ENCODE data around the gene DTD1. TPM values are rescaled to one million over a fixed set of nuclear protein-coding genes. Genes with fewer than 3 reads are reported as not detected.

The DTD1 gene
- total RNA-seq, 4 donors from 2014 or later, result 6.0 to 18.8 (median 10.2) TPM

DNA sequence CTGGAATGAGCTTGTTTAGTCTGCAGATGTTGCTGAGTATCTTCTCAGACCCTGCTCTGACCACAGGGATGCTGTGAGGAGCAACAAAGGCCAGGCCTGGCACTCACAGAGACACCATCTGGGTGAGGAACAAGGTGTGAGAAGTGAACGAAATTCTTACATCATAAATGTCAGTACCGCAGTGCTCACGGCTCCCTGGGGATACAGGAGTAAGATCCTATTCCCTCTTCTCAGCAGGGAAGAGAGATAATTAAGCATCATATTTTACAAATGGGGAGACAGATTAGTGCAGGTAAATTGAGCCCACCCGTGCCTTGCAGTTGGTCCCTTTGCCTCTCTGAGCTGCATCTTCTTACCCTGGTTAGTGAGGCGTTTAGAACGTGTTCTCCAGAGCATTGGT, 106.2 kb downstream of the DTD1 start:
- Histone ChIP-seq H3K4me3 (no peak overlapping the region), H3K9me3 (no peaks in the 10 kb centered on the region), H3K36me3 (no peaks in the 10 kb centered on the region), H3K27me3 (no peaks in the 10 kb centered on the region), H3K27ac (no peak overlapping the region), H3K4me1 (no peaks in the 10 kb centered on the region)
- DNase-seq, result no peak
- TF ChIP-seq, protein P1, sequence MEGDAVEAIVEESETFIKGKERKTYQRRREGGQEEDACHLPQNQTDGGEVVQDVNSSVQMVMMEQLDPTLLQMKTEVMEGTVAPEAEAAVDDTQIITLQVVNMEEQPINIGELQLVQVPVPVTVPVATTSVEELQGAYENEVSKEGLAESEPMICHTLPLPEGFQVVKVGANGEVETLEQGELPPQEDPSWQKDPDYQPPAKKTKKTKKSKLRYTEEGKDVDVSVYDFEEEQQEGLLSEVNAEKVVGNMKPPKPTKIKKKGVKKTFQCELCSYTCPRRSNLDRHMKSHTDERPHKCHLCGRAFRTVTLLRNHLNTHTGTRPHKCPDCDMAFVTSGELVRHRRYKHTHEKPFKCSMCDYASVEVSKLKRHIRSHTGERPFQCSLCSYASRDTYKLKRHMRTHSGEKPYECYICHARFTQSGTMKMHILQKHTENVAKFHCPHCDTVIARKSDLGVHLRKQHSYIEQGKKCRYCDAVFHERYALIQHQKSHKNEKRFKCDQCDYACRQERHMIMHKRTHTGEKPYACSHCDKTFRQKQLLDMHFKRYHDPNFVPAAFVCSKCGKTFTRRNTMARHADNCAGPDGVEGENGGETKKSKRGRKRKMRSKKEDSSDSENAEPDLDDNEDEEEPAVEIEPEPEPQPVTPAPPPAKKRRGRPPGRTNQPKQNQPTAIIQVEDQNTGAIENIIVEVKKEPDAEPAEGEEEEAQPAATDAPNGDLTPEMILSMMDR (IDR thresholded peaks at IDR 0.05), result no peak
- TF ChIP-seq POLR2A (IDR thresholded peaks at IDR 0.05), result no peak

DNA sequence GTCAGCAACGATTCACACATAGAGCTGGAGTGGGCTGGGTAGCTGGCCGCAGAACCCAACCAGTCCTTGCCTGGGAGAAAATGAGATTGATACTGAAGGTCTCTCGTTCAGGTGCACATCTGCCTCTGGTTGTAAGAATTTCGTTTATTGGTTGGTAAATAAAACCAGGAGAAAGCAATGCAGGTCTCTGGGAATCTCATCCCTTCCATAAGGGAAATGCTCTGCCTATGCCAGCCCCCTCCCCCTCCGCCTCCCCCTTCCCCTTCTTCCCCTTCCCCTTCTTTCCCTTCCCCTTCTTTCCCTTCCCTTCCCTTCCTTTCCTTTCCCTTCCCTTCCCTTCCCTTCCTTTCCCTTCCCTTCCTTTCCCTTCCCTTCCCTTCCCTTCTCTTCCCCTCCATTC, 107.3 kb downstream of the DTD1 start:
- Histone ChIP-seq H3K27ac (no peak overlapping the region), H3K4me3 (no peak overlapping the region), H3K27me3 (no peaks in the 10 kb centered on the region), H3K36me3 (no peaks in the 10 kb centered on the region), H3K4me1 (no peaks in the 10 kb centered on the region), H3K9me3 (no peaks in the 10 kb centered on the region)
- DNase-seq, result no peak
- TF ChIP-seq, protein P1 (IDR thresholded peaks at IDR 0.05), result no peak
- TF ChIP-seq POLR2A (IDR thresholded peaks at IDR 0.05), result no peak

DNA sequence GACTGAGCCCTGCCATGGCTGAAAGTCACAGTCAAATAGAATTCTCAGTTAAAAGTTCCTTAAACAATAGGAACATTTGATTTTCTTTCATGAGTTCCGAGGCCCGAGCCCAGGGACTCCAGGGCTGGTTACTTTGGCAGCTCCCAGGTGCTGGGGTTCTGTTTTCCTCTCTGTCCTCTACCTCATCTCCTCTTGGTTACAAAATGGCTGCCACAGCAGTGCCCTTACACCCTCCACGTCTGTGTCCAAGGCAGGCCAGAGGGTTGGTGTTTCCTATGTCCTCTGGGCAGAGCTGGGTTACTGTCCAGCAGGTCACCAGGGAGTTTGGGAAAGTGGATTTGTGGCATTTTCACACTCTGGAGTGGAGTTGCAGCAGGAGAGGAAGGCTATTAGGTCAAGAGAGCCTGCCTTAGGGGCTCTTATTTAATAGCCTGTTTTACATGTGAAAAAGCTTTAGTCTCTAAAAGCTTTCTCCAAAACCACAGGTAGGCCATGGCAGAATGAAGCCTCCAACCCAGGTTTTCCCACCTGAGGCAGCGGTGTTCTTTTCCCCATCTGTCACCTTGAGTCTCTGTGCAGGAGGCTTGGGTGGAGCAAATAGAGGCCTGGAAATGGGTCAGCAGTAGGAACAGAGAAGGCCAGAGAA, 111.0 kb downstream of the DTD1 start:
- DNase-seq, result no peak

DNA sequence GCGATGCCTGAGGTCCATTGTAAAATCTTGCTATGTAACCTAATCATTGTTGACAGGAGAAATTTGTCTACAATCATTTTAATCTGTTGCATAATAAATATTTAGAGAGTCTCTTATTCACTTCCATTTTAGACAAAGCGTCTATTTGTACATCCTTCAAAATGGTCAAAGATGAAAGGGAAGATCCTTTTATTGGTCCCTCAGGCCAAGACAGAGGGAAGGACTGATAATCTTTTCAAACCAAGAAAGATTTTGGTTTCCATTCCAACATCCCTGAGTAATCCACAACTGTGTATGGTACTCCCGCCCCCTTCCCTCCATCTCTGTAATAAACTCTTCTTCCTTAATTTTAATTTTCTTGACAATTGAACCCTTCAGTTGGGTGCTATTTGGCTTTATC, 114.1 kb downstream of the DTD1 start:
- TF ChIP-seq POLR2A (IDR thresholded peaks at IDR 0.05), result no peak
- TF ChIP-seq, protein P1 (IDR thresholded peaks at IDR 0.05), result no peak
- Histone ChIP-seq H3K27ac (no peak overlapping the region), H3K4me1 (no peaks in the 10 kb centered on the region), H3K4me3 (no peak overlapping the region), H3K27me3 (no peaks in the 10 kb centered on the region), H3K36me3 (no peaks in the 10 kb centered on the region), H3K9me3 (no peaks in the 10 kb centered on the region)
- no peak for DNase-seq

More for the DNA sequence above, 111.0 kb downstream of the DTD1 start:
- Histone ChIP-seq H3K27ac (no peak overlapping the region), H3K36me3 (no peaks in the 10 kb centered on the region), H3K4me3 (no peak overlapping the region), H3K4me1 (no peaks in the 10 kb centered on the region), H3K9me3 (no peaks in the 10 kb centered on the region), H3K27me3 (no peaks in the 10 kb centered on the region)
- TF ChIP-seq POLR2A (IDR thresholded peaks at IDR 0.05), result no peak
- TF ChIP-seq, protein P1 (IDR thresholded peaks at IDR 0.05), result no peak

DNA sequence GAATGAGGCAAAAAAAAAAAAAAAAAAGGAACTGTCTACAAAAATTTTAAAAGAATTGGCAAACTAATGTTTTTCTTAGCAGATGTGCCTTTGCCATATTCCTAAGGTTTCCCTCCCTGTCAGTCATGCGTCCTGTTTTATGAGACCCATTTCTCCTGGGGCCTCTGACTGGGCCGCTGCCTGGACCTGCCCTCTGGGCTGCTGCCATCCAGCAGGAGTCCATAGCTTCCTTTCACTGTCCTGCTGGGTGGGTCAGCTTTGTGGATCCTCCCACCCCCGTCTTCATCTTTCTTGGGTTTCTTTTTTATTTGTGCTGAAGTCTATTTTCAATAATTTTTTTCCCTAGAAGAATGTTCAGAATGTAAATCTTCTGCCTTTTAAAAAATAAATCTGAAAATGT, 114.9 kb downstream of the DTD1 start:
- TF ChIP-seq, protein P1 (IDR thresholded peaks at IDR 0.05), result no peak
- no peak for TF ChIP-seq POLR2A (IDR thresholded peaks at IDR 0.05)
- no peak overlapping the region for H3K27ac ChIP-seq
- H3K4me1 ChIP-seq, result no peaks in the 10 kb centered on the region
- H3K36me3 ChIP-seq, result no peaks in the 10 kb centered on the region
- no peak for DNase-seq
- no peaks in the 10 kb centered on the region for H3K27me3 ChIP-seq
- H3K4me3 ChIP-seq, result no peak overlapping the region
- H3K9me3 ChIP-seq, result no peaks in the 10 kb centered on the region

DNA sequence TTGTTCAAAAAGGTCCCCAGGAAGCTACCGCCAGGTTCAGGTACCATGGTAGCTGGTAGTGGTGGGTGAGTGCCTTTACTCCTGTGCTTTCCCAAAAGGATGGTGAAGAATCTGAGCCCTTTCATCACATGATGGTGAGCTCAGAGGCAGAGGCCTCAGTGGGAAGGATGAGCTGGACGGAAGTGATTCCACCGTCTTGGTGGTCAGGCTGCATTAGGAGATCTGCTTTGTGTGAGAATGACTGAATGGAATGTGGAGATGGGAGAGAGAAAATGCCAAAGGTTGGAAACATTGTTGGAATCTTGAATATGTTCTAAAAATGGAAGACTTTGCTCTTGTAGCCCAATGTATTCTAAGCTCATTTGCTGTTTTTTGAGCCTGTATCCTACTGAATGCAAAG, 117.6 kb downstream of the DTD1 start:
- H3K27me3 ChIP-seq, result no peaks in the 10 kb centered on the region
- H3K27ac ChIP-seq, result no peak overlapping the region
- no peaks in the 10 kb centered on the region for H3K4me1 ChIP-seq
- no peak overlapping the region for H3K4me3 ChIP-seq
- no peak for DNase-seq
- no peaks in the 10 kb centered on the region for H3K9me3 ChIP-seq
- H3K36me3 ChIP-seq, result no peaks in the 10 kb centered on the region
- TF ChIP-seq, protein P1 (IDR thresholded peaks at IDR 0.05), result no peak
- TF ChIP-seq POLR2A (IDR thresholded peaks at IDR 0.05), result no peak
